ENCODE results near the gene RGS7. TPM values are rescaled to one million over a fixed set of nuclear protein-coding genes. Genes with fewer than 3 reads are reported as not detected.
A peak's percentile ranks its signal among the peaks of the same experiment; 100 is the strongest.

Gene RGS7
- total RNA-seq, 1 donor from 2014 or later = not detected

GRCh38 chr1:241269116-241269515 lies 87.9 kb downstream of the RGS7 start:
- TF ChIP-seq CTCF (IDR thresholded peaks at IDR 0.05; ENCODE audit: insufficient read depth, low read length, severe bottlenecking) = no peak
- H3K4me3 ChIP-seq (ENCODE audit: low read depth, low read length) = no peak overlapping the region
- DNase-seq (ENCODE audit: low read depth) (no peak), FAIRE-seq (no peak)
- no peaks in the 10 kb centered on the region for H3K27me3 ChIP-seq (ENCODE audit: control insufficient read depth, insufficient read depth, low read length)
- H3K36me3 ChIP-seq (ENCODE audit: control insufficient read depth, insufficient read depth, low read length) = no peaks in the 10 kb centered on the region

GRCh38 chr1:241266121-241266520 lies 90.9 kb downstream of the RGS7 start:
- H3K4me3 ChIP-seq (ENCODE audit: low read depth, low read length) = no peak overlapping the region
- H3K27me3 ChIP-seq (ENCODE audit: control insufficient read depth, insufficient read depth, low read length) = no peaks in the 10 kb centered on the region
- no peak for TF ChIP-seq CTCF (IDR thresholded peaks at IDR 0.05; ENCODE audit: insufficient read depth, low read length, severe bottlenecking)
- no peak for FAIRE-seq
- no peaks in the 10 kb centered on the region for H3K36me3 ChIP-seq (ENCODE audit: control insufficient read depth, insufficient read depth, low read length)
- DNase-seq (ENCODE audit: low read depth) = no peak

GRCh38 chr1:241265428-241265827 lies 91.6 kb downstream of the RGS7 start:
- Histone ChIP-seq H3K36me3 (ENCODE audit: control insufficient read depth, insufficient read depth, low read length) (no peaks in the 10 kb centered on the region), H3K27me3 (ENCODE audit: control insufficient read depth, insufficient read depth, low read length) (no peaks in the 10 kb centered on the region), H3K4me3 (ENCODE audit: low read depth, low read length) (no peak overlapping the region)
- DNase-seq (ENCODE audit: low read depth) = no peak
- no peak for TF ChIP-seq CTCF (IDR thresholded peaks at IDR 0.05; ENCODE audit: insufficient read depth, low read length, severe bottlenecking)
- FAIRE-seq = no peak

GRCh38 chr1:241263346-241263745 lies 93.7 kb downstream of the RGS7 start:
- Histone ChIP-seq H3K27me3 (ENCODE audit: control insufficient read depth, insufficient read depth, low read length) (no peaks in the 10 kb centered on the region), H3K4me3 (ENCODE audit: low read depth, low read length) (no peak overlapping the region), H3K36me3 (ENCODE audit: control insufficient read depth, insufficient read depth, low read length) (no peaks in the 10 kb centered on the region)
- DNase-seq (ENCODE audit: low read depth) (no peak), FAIRE-seq (no peak)
- TF ChIP-seq CTCF (IDR thresholded peaks at IDR 0.05; ENCODE audit: insufficient read depth, low read length, severe bottlenecking) = no peak

GRCh38 chr1:241253471-241253870 lies 103.5 kb downstream of the RGS7 start:
- H3K27me3 ChIP-seq (ENCODE audit: control insufficient read depth, insufficient read depth, low read length) = no peaks in the 10 kb centered on the region
- no peak for TF ChIP-seq CTCF (IDR thresholded peaks at IDR 0.05; ENCODE audit: insufficient read depth, low read length, severe bottlenecking)
- H3K4me3 ChIP-seq (ENCODE audit: low read depth, low read length) = no peak overlapping the region
- no peak for FAIRE-seq
- no peak for DNase-seq (ENCODE audit: low read depth)
- no peaks in the 10 kb centered on the region for H3K36me3 ChIP-seq (ENCODE audit: control insufficient read depth, insufficient read depth, low read length)

- TF ChIP-seq CTCF (IDR thresholded peaks at IDR 0.05; ENCODE audit: insufficient read depth, low read length, severe bottlenecking) = no peak
- Histone ChIP-seq H3K4me3 (ENCODE audit: low read depth, low read length) (no peak overlapping the region), H3K36me3 (ENCODE audit: control insufficient read depth, insufficient read depth, low read length) (no peaks in the 10 kb centered on the region), H3K27me3 (ENCODE audit: control insufficient read depth, insufficient read depth, low read length) (no peaks in the 10 kb centered on the region)
- DNase-seq (ENCODE audit: low read depth) = peak; percentile 3
- no peak for FAIRE-seq
These were observed 106.5 kb downstream of the RGS7 start for GRCh38 chr1:241250465-241250864.
